ENCODE data around the gene SESN3. TPM values are rescaled to one million over a fixed set of nuclear protein-coding genes. Genes with fewer than 3 reads are reported as not detected.
"Not testable (repeated sequence)": the region's sequence is repeated elsewhere in the genome, so short reads cannot be mapped to it uniquely, and the experiment has no call there.

Gene SESN3
- total RNA-seq, 1 donor from 2014 or later, result 1.7 TPM

- DNase-seq (ENCODE audit: low read depth, low spot score), result not testable (repeated sequence)
Observed at GRCh38 chr11:95227060-95227459, 3.9 kb downstream of the SESN3 start.

GRCh38 chr11:95222817-95223216, 8.2 kb downstream of the SESN3 start:
- no peak for DNase-seq (ENCODE audit: low read depth, low spot score)

DNA sequence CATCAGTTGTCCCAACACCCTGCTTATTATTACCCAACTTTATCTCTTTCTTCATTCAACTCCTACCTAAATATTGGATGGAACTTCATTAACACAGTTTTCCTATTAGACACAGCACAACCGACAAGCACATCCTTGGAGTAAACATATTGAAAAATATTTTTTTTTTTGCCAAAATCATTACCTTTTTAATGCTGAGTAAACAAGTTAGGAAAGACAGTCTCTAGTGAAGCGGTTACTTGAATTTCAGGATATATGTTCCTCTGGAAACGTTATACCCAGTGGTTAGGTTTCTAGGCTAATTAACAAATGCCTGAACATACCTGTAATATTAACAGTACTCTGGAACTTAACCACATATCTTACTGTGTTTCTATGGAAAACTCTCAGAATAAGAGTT, 11.4 kb downstream of the SESN3 start:
- no peak for DNase-seq (ENCODE audit: low read depth, low spot score)

GRCh38 chr11:95218149-95218548, 12.9 kb downstream of the SESN3 start:
- no peak for DNase-seq (ENCODE audit: low read depth, low spot score)

- DNase-seq (ENCODE audit: low read depth, low spot score), result no peak
Observed at GRCh38 chr11:95212609-95213008, 18.4 kb downstream of the SESN3 start.

DNA sequence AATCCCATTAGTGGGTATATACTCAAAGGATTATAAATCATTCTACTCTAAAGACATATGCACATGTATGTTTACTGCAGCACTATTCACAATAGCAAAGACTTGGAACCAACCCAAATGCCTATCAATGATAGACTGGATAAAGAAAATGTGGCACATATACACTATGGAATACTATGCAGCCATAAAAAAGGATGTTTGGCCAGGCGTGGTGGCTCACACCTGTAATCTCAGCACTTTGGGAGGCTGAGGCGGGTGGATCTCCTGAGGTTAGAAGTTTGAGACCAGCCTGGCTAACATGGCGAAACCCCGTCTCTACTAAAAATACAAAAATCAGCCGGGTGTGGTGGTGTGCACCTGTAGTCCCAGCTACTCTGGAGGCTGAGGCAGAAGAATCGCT, 21.5 kb downstream of the SESN3 start:
- not testable (repeated sequence) for DNase-seq (ENCODE audit: low read depth, low spot score)

- DNase-seq (ENCODE audit: low read depth, low spot score), result no peak
Observed at GRCh38 chr11:95200781-95201457, 30.1 kb downstream of the SESN3 start.

GRCh38 chr11:95195831-95196230, 35.2 kb downstream of the SESN3 start:
- no peak for DNase-seq (ENCODE audit: low read depth, low spot score)

GRCh38 chr11:95193541-95193940, 37.5 kb downstream of the SESN3 start:
- no peak for DNase-seq (ENCODE audit: low read depth, low spot score)

- DNase-seq (ENCODE audit: low read depth, low spot score), result no peak
Observed at GRCh38 chr11:95192717-95193116, 38.3 kb downstream of the SESN3 start.

GRCh38 chr11:95187723-95188122, 43.3 kb downstream of the SESN3 start:
- DNase-seq (ENCODE audit: low read depth, low spot score), result no peak

GRCh38 chr11:95182397-95182796, 48.6 kb downstream of the SESN3 start:
- no peak for DNase-seq (ENCODE audit: low read depth, low spot score)

DNA sequence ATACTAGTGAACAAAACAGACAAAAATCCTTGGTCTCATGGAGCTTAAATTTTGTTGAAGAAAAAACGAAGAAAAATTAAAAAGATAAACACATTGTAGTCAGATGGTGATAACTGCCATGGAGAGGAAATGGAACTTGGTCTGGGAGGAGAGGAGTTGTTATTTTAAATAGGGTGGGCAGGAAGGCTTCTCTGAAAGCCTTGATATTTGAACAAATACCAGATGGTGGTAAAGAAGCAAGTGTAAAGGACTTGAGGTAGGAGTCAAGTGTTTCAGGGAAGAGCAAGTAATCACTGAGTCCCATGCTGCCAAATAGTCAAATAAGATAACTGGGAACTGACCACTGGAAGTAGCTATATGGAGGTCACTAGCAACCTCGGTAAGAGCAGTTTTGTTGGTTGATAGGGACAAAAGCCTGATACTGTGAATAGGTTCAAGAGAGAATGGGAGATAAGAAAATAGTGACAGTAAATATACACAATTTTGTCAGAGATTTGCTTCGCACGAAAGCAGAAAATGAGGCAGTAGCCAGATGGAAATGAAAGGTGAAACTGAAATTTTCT, 55.1 kb downstream of the SESN3 start:
- no peak for DNase-seq (ENCODE audit: low read depth, low spot score)

DNA sequence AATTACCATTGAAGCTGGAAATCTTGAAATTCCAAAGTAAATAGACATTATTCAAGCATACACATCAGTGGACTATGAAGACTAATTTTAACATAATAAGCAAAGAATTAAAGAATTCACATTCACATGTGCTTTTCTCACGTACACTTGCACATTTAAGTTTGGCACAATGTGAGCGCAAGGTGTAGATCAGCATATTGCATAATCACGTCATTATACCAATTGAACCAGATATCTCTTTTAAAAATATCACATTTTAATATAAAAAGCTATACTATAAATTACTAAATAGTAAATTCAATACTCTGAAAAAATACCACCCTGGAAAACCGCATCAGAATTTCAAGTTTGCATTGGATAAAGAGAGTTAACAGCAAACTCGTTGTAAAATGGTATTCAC, 60.7 kb downstream of the SESN3 start:
- DNase-seq (ENCODE audit: low read depth, low spot score), result no peak

DNA sequence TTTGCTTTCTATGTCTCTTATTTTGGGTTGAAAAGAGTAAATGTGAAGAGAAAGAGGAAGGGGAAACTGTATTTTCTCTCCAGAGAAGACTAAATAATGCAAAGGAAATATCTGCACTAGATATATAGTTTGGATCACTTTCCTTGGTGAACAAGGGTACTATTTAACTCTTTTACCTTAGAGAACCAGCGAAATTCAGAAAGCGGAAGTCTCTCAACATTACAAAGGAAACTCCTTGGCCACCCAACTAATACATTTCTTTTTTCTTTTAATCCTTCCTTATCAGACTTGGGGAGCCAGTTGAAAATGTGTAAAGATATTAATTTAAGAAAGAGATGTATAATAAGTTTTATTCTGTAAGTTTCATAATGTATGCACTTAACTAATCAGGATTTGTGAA, 64.2 kb downstream of the SESN3 start:
- no peak for DNase-seq (ENCODE audit: low read depth, low spot score)

- no peak for DNase-seq (ENCODE audit: low read depth, low spot score)
Observed at GRCh38 chr11:95165638-95166037, 65.4 kb downstream of the SESN3 start.

- no peak for DNase-seq (ENCODE audit: low read depth, low spot score)
Observed at GRCh38 chr11:95163106-95163505, 67.9 kb downstream of the SESN3 start.

- DNase-seq (ENCODE audit: low read depth, low spot score), result no peak
Observed at GRCh38 chr11:95161248-95161647, 69.8 kb downstream of the SESN3 start.

DNA sequence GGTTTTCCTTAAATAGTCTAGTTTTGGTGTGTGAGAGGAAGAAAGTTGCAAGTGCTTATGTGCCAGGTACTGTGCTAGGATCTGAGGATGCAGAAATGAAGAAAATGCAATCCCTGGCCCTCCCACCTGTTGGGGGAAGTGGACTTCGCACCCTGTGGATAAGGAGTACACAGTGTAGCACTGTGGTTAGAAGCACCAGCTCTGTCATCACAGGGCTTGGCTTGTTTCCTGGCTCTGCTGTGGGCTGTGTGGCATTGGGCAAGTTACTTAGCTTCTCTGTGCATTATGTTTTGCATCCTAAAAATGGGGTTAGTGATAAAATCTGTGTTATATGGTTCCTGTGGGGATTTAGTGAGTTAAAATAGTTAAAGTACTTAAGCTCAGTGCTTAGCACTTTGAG, 73.2 kb downstream of the SESN3 start:
- no peak for DNase-seq (ENCODE audit: low read depth, low spot score)

GRCh38 chr11:95156916-95157541, 74.0 kb downstream of the SESN3 start:
- DNase-seq (ENCODE audit: low read depth, low spot score), result no peak

DNA sequence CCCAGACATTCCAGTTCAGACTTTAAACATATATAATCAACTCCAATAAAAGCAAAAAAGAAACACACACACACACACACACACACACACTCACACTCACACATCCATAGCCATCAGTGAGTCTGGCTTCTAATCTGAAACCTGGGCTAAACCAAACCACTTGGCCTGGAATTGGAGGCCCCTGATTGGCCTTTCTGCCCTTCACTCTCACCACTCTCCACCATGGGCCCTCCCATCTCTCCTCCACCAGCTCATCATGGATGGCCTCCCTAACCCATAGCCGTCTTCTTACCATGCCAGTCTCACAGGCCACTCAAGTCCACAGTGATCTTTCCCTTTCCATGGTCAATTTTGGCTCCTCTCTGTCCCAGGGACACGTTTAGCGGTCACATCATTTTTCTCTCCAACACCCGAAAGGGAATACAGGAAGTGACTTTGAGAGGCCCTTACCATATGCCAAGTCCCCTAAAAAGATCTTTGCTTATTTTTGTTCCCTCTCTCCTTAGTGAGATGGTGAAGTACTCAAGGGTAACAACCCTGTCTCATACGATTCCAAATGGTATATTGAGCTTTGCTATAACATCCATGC, 74.8 kb downstream of the SESN3 start:
- no peak for DNase-seq (ENCODE audit: low read depth, low spot score)

DNA sequence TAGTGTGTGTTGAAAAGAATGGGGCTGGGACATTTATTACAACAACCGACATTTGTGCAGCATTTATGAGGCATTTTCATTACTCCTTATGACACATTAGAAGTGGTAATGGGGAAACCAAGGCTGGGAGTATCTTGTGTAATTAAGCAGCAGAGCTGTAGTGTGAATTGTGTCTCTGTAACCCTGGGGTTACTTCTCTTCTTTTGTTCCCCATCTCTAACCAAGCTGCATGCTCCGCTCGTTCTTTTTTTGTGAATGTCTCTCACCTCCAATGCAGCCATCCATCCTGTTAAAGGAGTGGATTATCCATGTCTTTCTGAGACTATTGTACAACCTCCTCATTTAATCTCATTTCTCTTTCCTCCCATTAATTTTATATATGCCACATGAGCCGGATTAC, 75.6 kb downstream of the SESN3 start:
- DNase-seq (ENCODE audit: low read depth, low spot score), result no peak

DNA sequence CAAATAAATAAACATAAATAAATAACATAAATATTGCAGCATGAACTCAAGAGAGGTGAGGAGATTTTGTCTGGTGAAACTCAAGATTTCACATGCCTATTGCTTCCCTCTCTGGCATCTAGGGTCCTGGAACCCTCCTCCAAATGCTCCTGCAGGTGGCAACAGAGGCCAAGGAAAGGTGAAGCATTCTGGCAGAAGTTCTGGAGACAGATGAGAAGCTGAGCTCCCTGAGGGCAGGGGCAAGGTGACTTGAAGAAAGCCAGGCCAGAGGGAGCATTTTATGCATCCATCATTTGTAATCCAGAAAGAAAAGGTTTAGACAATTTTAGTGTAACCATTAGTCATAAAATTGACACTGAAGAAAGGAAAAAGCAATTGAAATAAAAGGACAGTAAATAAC, 76.5 kb downstream of the SESN3 start:
- no peak for DNase-seq (ENCODE audit: low read depth, low spot score)
